Lower leg skin (tissue), 4 donors: Measurements from ENCODE around the gene SDHAF3. TPM values are rescaled to one million over a fixed set of nuclear protein-coding genes. Genes with fewer than 3 reads are reported as not detected.
"Not testable (repeated sequence)": the region's sequence is repeated elsewhere in the genome, so short reads cannot be mapped to it uniquely, and the experiment has no call there.

Source experiments
- DNase-seq, 2 donors: peaks; one replicate each; pipeline ENCODE4 v3.0.0-alpha.2; 2019; ENCODE audit warnings: low spot score in 2 of 2
- H3K4me3 ChIP-seq: fragments of 200-600 bp; sonication (generic); 2 replicates; pipeline ENCODE4 v1.5.1; 2017; ENCODE audit warnings: mild to moderate bottlenecking, low read depth; ENCODE audit not compliant: poor library complexity, severe bottlenecking
- POLR2A ChIP-seq, 2 donors: fragments of 450-650 bp; IDR thresholded peaks; one replicate each; pipeline ENCODE4 v1.6.1; 2016 to 2017; ENCODE audit warnings: antibody characterized with exemption in 2 of 2, mild to moderate bottlenecking in 1 of 2, moderate library complexity in 1 of 2
- WGBS, 2 donors: methylation state at CpG; one replicate each; pipeline ENCODE4 v1.1.5; 2018; 5-methylcytosine and 5-hydroxymethylcytosine counted together
- intact Hi-C: fragments of 100-400 bp; cut with DNase I; formaldehyde crosslinking; loops from one replicate; pipeline ENCODE4 v1.15.0; 2023; ENCODE audit warnings: low total_unique reads
- total RNA-seq, 4 donors: library from RNA; depleted of rRNA; stranded (reverse); fragments of >200 nt; gene quantifications; one replicate each; pipeline ENCODE4 v1.1.0, GENCODE V29; 2016
- TF ChIP-seq, protein P1 (sequence below), 3 donors: fragments of 450-650 bp; IDR thresholded peaks; one replicate each; pipeline ENCODE4 v1.5.1; 2016; ENCODE audit warnings: antibody characterized with exemption in 3 of 3, mild to moderate bottlenecking in 3 of 3, moderate library complexity in 2 of 3

SDHAF3 gene
- 1 to 10 TPM; 4.0 to 8.9 (median 4.4) TPM for total RNA-seq

GRCh38 chr7:97117372-97118188, at the start of gene SDHAF3:
Gene SDHAF3, plus strand, starts transcription at chr7:97117698. Its CDS starts 26 bp downstream, at chr7:97117724.
- H3K4me3 ChIP-seq, result peak within 1 kb of the TSS; percentile 48
- TF ChIP-seq, protein P1, sequence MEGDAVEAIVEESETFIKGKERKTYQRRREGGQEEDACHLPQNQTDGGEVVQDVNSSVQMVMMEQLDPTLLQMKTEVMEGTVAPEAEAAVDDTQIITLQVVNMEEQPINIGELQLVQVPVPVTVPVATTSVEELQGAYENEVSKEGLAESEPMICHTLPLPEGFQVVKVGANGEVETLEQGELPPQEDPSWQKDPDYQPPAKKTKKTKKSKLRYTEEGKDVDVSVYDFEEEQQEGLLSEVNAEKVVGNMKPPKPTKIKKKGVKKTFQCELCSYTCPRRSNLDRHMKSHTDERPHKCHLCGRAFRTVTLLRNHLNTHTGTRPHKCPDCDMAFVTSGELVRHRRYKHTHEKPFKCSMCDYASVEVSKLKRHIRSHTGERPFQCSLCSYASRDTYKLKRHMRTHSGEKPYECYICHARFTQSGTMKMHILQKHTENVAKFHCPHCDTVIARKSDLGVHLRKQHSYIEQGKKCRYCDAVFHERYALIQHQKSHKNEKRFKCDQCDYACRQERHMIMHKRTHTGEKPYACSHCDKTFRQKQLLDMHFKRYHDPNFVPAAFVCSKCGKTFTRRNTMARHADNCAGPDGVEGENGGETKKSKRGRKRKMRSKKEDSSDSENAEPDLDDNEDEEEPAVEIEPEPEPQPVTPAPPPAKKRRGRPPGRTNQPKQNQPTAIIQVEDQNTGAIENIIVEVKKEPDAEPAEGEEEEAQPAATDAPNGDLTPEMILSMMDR (IDR thresholded peaks at IDR 0.05), result no peak
- DNase-seq, result peak; percentile 95 to 99
- WGBS, 2 donors, result 2 to 6% methylated on average over 52 of the region's 59 CpGs
- intact Hi-C loops, result no loop called here

- WGBS, 2 donors, result 78 to 86% methylated on average over 2 of the region's 2 CpGs
- not testable (repeated sequence) for DNase-seq
Measured at GRCh38 chr7:97072025-97072424, 45.5 kb upstream of the SDHAF3 start.

GRCh38 chr7:97075928-97076327, 41.6 kb upstream of the SDHAF3 start:
- TF ChIP-seq POLR2A (IDR thresholded peaks at IDR 0.05), result no peak
- TF ChIP-seq, protein P1 (IDR thresholded peaks at IDR 0.05), result no peak
- intact Hi-C loops, result loop anchor here (10.0 kb wide), 1 partner anchor 339 kb away; no protein-coding TSS in a partner anchor
- no peak for DNase-seq
- 72 to 85% methylated on average over 5 to 6 of the region's 7 CpGs for WGBS, 2 donors
- no peak overlapping the region for H3K4me3 ChIP-seq

More at GRCh38 chr7:97072025-97072424, 45.5 kb upstream of the SDHAF3 start:
- H3K4me3 ChIP-seq, result not testable (repeated sequence)
- intact Hi-C loops, result loop anchor here (5.0 to 10.0 kb wide), 2 partner anchors 225 to 343 kb away; no protein-coding TSS in a partner anchor

DNA sequence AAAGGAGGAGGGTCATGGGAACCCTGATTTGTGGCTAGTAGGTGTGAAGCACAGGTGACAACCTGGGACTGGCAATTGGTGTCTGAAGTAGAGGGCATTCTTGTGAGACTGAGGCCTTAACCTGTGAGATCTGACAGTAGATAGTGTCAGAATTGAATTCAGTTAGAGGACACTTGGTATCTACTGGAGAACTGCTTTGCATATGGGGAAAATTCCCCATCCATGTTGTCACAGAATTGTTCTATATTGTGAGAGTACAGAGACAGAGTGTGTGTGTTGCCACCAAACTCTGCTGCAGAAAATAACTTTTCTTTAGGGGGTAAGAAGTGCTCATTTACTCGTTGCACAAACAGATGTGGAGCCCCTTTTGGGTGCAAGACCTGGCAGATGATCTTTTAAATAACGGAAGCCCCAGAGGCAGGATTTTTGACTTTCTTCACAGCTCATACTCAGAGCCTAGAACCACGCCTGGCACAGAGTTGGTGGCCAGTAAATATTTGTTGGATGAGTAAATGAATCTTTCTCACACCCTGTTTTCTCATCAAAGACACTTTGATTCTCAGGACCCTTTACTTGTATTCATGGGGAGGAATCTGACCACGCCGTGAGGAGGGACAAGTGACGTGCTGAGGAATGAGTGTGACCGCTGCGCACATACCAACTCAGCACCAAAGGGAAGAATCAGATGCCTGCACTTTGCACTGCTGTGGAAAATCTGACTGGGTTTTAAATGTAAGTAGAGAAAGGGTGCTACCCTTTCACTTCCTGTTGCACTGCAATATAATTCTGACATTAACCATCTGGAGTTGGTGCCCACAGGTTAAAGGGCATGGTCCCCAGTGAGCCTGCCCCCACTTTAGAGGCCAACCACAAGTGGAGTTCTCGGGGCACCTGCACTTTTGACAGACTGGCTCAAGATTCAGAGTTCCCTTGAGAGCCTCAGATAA, 39.2 kb upstream of the SDHAF3 start:
- DNase-seq, result no peak
- TF ChIP-seq POLR2A (IDR thresholded peaks at IDR 0.05), result no peak
- TF ChIP-seq, protein P1 (IDR thresholded peaks at IDR 0.05), result no peak
- 64 to 71% methylated on average over 9 of the region's 9 CpGs for WGBS, 2 donors
- intact Hi-C loops, result loop anchor here (10.0 kb wide), 1 partner anchor 337 kb away; no protein-coding TSS in a partner anchor
- no peak overlapping the region for H3K4me3 ChIP-seq

DNA sequence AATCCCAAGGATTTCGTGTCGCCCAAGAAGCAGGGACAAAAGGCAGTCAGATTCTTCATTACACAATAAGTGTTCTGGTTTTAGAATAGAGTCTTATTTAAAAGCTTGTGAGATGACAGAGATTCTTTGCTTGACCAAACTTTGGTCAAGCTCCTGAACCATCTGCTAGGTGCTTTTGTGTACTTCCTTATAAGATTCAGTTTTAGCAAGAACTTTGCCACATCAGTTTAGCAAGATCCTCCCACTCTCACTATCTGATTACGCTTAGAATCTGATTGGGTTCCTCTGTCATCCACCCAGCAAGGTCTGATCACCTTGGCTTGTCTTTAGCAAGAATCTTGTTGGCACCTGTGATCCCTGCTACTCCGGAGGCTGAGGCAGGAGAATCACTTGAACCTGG, 38.2 kb upstream of the SDHAF3 start:
- WGBS, 2 donors, result 87 to 94% methylated on average over 4 of the region's 4 CpGs
- no peak for DNase-seq
- no peak overlapping the region for H3K4me3 ChIP-seq
- intact Hi-C loops, result loop anchor here (10.0 kb wide), 1 partner anchor 336 kb away; no protein-coding TSS in a partner anchor
- no peak for TF ChIP-seq POLR2A (IDR thresholded peaks at IDR 0.05)
- TF ChIP-seq, protein P1 (IDR thresholded peaks at IDR 0.05), result no peak
